Measurements from ENCODE around the gene ZNF652. TPM values are rescaled to one million over a fixed set of nuclear protein-coding genes. Genes with fewer than 3 reads are reported as not detected.

ZNF652 gene
- total RNA-seq, 1 experiment from 2014 or later: 92.6 TPM

- Mint-ChIP-seq H3K4me1 (ENCODE audit: low read depth, unreplicated experiment) (peaks cover under 1% of the 10 kb centered on the region), H3K4me3 (ENCODE audit: unreplicated experiment) (no peak overlapping the region), H3K27me3 (ENCODE audit: insufficient read depth, unreplicated experiment) (no peaks in the 10 kb centered on the region), H3K36me3 (ENCODE audit: insufficient read depth, unreplicated experiment) (peaks cover 6% of the 10 kb centered on the region), H3K9me3 (ENCODE audit: unreplicated experiment) (no peaks in the 10 kb centered on the region), H3K27ac (ENCODE audit: unreplicated experiment) (peak overlapping the region; percentile 29)
- BruUV-seq (replicated peaks): no TSS peak
- Histone ChIP-seq H3K4me1 (0 out of 2 replicates have a peak, but pooled peaks cover 1% of the 10 kb centered on the region), H3K4me3 (ENCODE audit: low read depth, low read length) (no peak overlapping the region), H3K36me3 (ENCODE audit: control insufficient read depth, insufficient read depth, low read length) (no peaks in the 10 kb centered on the region), H3K9me3 (no peaks in the 10 kb centered on the region), H3K27me3 (replicated peaks; ENCODE audit: control insufficient read depth, insufficient read depth, low read length) (no peaks in the 10 kb centered on the region)
- POLR2A ChIA-PET: interaction anchor here (0.6 kb wide), 1 partner anchor 51 kb away, joined by 3 read pairs; no protein-coding TSS in a partner anchor
- CTCF ChIA-PET: no interaction called here
- no peak for TF ChIP-seq CTCF (IDR thresholded peaks at IDR 0.05; ENCODE audit: insufficient read depth in 1 of 2, low read depth in 1 of 2, low read length in 1 of 2, severe bottlenecking in 1 of 2, unreplicated experiment in 1 of 2)
- intact Hi-C loops (cut with micrococcal nuclease; ENCODE audit: unreplicated experiment): no loop called here
- no peak for DNase-seq
Observed at GRCh38 chr17:49333804-49334203, 28.2 kb downstream of the ZNF652 start.

GRCh38 chr17:49327835-49328784, 33.9 kb downstream of the ZNF652 start:
- H3K9me3 Mint-ChIP-seq (ENCODE audit: unreplicated experiment): no peaks in the 10 kb centered on the region
- H3K4me3 Mint-ChIP-seq (ENCODE audit: unreplicated experiment): no peak overlapping the region
- POLR2A ChIA-PET: no interaction called here
- no peak for DNase-seq
- Histone ChIP-seq H3K36me3 (ENCODE audit: control insufficient read depth, insufficient read depth, low read length) (no peaks in the 10 kb centered on the region), H3K9me3 (no peaks in the 10 kb centered on the region), H3K4me3 (ENCODE audit: low read depth, low read length) (no peak overlapping the region), H3K27me3 (replicated peaks; ENCODE audit: control insufficient read depth, insufficient read depth, low read length) (no peaks in the 10 kb centered on the region), H3K4me1 (0 out of 2 replicates have a peak, but pooled peaks cover 8% of the 10 kb centered on the region)
- no TSS peak for BruUV-seq (replicated peaks)
- peaks cover 11% of the 10 kb centered on the region for H3K4me1 Mint-ChIP-seq (ENCODE audit: low read depth, unreplicated experiment)
- H3K36me3 Mint-ChIP-seq (ENCODE audit: insufficient read depth, unreplicated experiment): peaks cover 10% of the 10 kb centered on the region
- no peak overlapping the region for H3K27ac Mint-ChIP-seq (ENCODE audit: unreplicated experiment)
- CTCF ChIA-PET: interaction anchor here (0.6 kb wide), 1 partner anchor 37 kb away, joined by 4 read pairs; no protein-coding TSS in a partner anchor
- no peak for TF ChIP-seq CTCF (IDR thresholded peaks at IDR 0.05; ENCODE audit: insufficient read depth in 1 of 2, low read depth in 1 of 2, low read length in 1 of 2, severe bottlenecking in 1 of 2, unreplicated experiment in 1 of 2)
- no peaks in the 10 kb centered on the region for H3K27me3 Mint-ChIP-seq (ENCODE audit: insufficient read depth, unreplicated experiment)
- intact Hi-C loops (cut with micrococcal nuclease; ENCODE audit: unreplicated experiment): no loop called here

- peaks cover 11% of the 10 kb centered on the region for H3K4me1 Mint-ChIP-seq (ENCODE audit: low read depth, unreplicated experiment)
- H3K36me3 Mint-ChIP-seq (ENCODE audit: insufficient read depth, unreplicated experiment): peaks cover 10% of the 10 kb centered on the region
- CTCF ChIA-PET: interaction anchor here (0.5 to 0.9 kb wide), 2 partner anchors 9 to 1152 kb away, joined by 3 to 5 read pairs; no protein-coding TSS in a partner anchor
- Histone ChIP-seq H3K36me3 (ENCODE audit: control insufficient read depth, insufficient read depth, low read length) (no peaks in the 10 kb centered on the region), H3K27me3 (replicated peaks; ENCODE audit: control insufficient read depth, insufficient read depth, low read length) (no peaks in the 10 kb centered on the region), H3K9me3 (no peaks in the 10 kb centered on the region), H3K4me1 (0 out of 2 replicates have a peak, but pooled peaks cover 8% of the 10 kb centered on the region), H3K4me3 (ENCODE audit: low read depth, low read length) (no peak overlapping the region)
- H3K9me3 Mint-ChIP-seq (ENCODE audit: unreplicated experiment): no peaks in the 10 kb centered on the region
- POLR2A ChIA-PET: no interaction called here
- intact Hi-C loops (cut with micrococcal nuclease; ENCODE audit: unreplicated experiment): no loop called here
- H3K27ac Mint-ChIP-seq (ENCODE audit: unreplicated experiment): no peak overlapping the region
- no peak overlapping the region for H3K4me3 Mint-ChIP-seq (ENCODE audit: unreplicated experiment)
- no peaks in the 10 kb centered on the region for H3K27me3 Mint-ChIP-seq (ENCODE audit: insufficient read depth, unreplicated experiment)
- no peak for TF ChIP-seq CTCF (IDR thresholded peaks at IDR 0.05; ENCODE audit: insufficient read depth in 1 of 2, low read depth in 1 of 2, low read length in 1 of 2, severe bottlenecking in 1 of 2, unreplicated experiment in 1 of 2)
- no TSS peak for BruUV-seq (replicated peaks)
- no peak for DNase-seq
Observed at GRCh38 chr17:49325980-49326379, 36.1 kb downstream of the ZNF652 start.
